GM19372 (cell line): ENCODE results near the gene SYN1.
A peak's percentile ranks its signal among the peaks of the same experiment; 100 is the strongest.

Source experiments
- ATAC-seq: cut with Tn5 transposase; IDR thresholded peaks from one replicate; pipeline ENCODE4 v1.9.1; 2021; ENCODE audit warnings: mild to moderate bottlenecking, low read depth, moderate library complexity; ENCODE audit not compliant: unreplicated experiment

SYN1 gene

DNA sequence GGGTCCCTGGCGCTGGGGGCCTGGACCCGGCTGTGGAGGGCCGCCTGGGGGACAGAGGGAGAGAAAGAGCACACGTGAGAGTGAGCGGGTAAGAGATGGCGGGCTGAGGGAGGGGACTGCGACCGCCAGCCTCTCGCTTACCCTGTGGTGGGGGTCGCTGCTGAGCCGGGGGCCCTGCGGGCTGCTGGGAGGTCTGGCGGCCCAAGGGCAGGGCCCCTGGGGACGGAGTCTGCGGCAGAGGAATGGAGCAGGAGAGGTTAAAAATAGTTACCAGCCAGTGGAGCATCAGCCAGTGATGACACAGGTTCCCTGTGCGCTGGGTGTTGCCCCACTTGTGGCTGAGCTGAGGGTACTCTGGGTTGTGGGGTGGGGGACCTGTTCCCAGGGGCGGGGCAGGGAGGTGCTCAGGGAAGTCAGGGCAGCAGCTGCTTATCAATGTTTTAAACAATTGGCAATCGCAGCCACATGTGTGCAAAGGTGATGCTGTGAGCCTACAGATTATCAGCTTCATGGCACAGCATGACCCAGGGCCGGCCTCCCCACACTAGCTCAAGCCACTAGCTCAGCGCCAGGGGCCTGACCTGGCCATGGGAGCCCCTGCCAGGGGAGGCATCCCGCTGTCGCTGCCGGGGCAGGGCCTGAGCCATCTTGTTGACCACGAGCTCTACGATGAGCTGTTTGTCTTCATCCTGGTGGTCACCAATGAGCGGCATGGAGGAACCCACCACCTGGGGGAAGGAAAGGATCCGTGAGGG is 44.9 kb downstream of the SYN1 start:
- no peak for ATAC-seq

- ATAC-seq = no peak
These were observed 45.5 kb downstream of the SYN1 start for GRCh38 chrX:47574076-47574546.

DNA sequence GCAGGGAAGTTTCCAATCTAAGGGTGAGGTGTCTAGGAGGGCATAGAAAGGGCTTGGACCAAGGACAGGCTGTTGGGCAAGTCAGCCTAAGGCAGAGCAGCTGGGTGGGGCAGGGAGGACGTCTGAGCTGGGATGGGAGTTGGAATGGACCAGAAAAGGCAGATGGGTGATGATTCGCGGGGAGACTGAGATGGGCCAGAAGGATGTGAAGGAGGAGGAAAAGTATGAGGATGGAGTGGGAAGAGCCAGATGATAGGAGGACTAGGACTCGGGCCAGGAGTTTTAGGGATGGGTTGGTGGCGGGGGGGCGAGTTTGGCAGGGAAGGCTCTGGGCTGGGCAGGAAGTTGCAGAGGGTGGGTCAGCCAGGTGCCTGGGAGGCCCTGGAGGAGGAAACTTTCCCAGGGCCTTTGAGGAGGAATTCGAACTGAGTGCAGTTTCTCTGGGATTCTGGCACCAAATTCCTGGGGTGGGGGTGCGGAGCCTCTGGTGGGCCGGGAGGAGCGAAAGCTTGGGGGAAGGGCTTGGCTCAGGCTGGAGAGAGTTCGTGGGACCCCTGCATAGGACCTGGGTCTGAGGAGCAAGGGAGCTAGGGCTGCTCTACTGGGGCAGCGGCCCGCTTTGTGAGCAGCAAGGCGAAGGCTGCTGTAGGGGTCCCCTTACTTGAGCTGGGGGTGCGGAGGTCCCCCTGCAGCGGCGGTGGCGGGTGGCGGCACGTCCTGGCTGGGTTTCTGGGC is 46.1 kb downstream of the SYN1 start:
- no peak for ATAC-seq

DNA sequence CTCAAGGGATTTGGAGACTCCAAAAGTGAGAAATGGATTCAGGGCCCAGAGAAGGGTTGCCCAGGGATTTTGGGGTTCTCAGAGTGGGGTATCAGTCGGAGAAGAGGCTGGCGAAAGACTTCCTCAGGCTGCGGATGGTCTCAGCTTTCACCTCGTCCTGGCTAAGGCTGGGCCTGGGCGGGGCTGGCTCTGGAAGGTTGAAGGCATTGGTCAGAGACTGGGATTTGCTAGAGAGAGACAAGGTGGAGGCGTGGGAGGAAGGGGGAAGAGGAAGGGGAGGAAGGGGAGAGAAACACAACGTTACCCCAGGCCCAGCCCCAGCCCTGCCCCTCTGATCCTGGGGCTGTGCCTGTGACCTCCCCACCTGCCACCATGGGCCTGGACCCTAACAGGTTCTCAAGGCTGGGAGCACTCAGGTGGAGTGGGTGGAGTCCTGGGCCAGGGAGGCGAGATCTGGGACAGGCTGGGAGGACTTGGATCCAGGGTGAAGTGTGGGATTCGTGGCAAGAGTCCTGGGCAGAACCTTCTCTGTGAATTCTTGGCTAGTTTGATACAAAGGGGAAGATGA is 46.8 kb downstream of the SYN1 start:
- ATAC-seq = no peak

DNA sequence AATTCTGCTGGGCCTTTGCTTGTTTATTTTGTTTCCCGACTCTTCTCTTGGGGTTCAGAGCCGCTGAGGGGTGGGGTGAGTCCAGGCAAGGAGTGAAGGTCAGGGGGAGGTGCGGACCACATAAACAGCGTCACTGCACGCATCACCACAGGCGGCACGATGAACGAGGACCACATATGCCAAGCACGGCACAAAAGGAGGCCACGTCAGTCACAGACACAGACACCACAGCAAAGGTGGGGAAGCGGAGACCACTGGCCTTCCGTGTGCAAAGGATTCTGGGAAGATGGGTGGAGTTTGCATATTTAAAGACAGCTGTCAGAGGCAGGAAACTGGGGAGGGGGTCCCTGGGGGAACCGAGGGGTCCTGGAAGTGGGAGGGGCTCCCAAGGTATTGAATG is 47.8 kb downstream of the SYN1 start:
- ATAC-seq = no peak

DNA sequence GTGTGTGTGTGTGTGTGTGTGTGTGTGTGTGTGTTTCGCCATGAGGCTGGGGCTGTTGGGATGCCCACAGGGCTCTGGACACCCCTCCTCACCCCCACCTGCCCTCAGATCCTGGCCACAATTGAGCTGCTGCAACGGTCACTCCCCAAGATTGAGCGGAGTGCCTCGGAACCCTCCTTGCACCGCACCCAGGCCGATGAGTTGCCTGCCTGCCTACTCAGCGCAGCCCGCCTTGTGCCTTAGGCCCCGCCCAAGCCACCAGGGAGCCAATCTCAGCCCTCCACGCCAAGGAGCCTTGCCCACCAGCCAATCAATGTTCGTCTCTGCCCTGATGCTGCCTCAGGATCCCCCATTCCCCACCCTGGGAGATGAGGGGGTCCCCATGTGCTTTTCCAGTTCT is 48.4 kb downstream of the SYN1 start:
- no peak for ATAC-seq

DNA sequence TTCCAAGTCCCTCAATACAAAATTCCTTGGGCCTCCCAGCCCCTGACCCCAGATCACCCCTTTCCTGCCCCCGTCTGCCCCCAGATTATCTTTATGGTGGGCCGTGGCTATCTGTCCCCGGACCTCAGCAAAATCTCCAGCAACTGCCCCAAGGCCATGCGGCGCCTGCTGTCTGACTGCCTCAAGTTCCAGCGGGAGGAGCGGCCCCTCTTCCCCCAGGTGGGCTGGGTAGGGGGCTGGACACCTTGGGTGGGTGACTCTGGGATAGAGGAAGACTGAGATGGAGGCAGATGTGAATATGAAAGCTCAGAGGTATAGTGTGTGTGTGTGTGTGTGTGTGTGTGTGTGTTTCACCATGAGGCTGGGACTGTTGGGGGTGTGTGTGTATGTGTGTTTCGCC is 48.9 kb downstream of the SYN1 start:
- no peak for ATAC-seq

- no peak for ATAC-seq
These were observed 50.9 kb downstream of the SYN1 start for GRCh38 chrX:47568656-47569295.

GRCh38 chrX:47566841-47567240 is 52.8 kb downstream of the SYN1 start:
- no peak for ATAC-seq

DNA sequence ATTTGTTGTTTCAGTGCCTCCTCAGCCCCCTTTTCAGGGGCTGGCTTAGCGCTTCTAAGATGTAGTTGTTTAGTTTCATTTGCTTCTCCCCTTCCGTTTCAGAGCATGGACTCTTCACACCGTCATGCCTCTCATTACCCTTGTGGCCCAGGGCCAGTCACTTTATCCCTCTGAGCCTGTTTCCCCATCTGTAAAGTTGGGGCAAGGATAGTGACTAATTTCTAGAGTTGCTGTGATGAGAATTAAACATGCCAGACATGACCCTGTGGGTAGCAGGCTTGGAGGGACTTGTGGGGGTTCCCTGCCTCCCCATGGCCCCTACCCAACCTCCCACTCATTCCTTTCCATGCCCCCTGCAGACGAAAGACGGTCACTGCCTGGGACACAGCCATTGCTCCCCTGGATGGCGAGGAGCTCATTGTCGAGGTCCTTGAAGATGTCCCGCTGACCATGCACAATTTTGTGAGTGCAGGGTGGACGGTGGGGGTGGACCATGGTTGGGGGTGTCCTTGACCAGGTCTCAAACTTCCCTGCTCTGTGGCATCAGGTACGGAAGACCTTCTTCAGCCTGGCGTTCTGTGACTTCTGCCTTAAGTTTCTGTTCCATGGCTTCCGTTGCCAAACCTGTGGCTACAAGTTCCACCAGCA is 55.1 kb downstream of the SYN1 start:
- ATAC-seq = no peak

GRCh38 chrX:47563801-47564315 is 55.8 kb downstream of the SYN1 start:
- ATAC-seq = no peak

DNA sequence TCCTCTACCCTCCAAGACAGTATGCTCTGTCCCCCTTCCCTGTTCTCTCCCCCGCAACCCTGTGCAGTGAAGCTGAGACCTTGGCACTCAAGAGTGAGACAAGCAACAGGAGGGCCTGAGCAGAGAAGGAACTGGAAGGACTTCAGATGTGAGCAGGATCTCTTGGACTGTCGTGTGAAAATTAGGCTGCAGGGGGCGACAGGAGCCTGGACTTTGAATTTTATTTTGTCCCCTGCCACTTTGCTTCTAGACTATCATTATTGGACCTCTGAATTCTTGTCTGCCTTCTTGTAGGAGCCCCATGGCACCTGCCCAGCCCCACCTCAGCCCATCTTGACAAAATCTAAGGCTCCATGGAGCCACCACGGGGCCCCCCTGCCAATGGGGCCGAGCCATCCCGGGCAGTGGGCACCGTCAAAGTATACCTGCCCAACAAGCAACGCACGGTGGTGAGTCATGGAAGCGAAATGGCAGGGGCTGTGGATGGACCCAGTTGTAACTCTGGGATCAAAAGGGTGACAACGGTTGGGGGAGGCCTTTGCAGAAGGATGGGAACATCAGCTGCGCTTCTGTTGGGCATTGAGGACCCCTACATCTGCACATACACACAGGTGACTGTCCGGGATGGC is 56.9 kb downstream of the SYN1 start:
- ATAC-seq = no peak

GRCh38 chrX:47561659-47562151 is 58.0 kb downstream of the SYN1 start:
- ATAC-seq = no peak

- peak; percentile 93 for ATAC-seq
These were observed 58.6 kb downstream of the SYN1 start, which contains the start of gene ARAF for GRCh38 chrX:47560934-47561658. TSS of gene ARAF (plus strand) at chrX:47561205. CDS start at chrX:47562968, 1,763 bp downstream.

DNA sequence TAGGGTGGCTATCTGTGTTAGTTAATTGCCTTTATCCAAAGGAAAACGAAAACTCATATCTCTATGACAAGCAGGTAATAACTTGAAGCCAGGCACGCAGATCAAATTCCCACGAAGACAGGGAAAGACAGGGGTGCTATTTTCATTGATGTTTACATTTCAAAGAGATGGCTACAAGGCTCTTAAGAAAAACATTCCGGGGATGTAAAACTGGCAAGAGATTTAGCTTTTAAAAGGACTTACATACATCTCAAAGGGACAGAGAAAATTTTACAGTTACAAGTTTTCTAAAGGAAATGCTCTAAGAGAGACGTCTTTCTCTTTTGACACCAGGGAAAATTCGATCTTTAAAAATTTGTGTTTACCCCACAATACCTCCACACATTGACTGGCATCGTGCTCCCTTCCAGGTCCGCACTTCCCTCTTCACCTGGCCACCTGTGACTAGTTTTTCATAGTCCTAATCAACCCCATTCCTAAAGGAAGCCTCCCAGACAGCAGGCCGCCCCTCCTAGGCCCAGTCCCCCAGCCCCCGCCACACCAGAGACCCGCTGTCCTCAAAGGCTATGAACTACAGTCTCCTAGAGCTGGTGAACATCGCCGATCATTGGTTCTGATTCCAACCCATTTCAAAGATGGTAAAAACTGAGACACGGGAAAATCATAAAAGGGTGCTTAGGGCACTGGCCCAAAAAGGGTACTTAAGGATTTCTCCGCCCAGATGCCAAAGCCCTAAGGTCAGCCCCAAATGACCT is 59.3 kb downstream of the SYN1 start:
- no peak for ATAC-seq

GRCh38 chrX:47558436-47558835 is 61.2 kb downstream of the SYN1 start:
- no peak for ATAC-seq

DNA sequence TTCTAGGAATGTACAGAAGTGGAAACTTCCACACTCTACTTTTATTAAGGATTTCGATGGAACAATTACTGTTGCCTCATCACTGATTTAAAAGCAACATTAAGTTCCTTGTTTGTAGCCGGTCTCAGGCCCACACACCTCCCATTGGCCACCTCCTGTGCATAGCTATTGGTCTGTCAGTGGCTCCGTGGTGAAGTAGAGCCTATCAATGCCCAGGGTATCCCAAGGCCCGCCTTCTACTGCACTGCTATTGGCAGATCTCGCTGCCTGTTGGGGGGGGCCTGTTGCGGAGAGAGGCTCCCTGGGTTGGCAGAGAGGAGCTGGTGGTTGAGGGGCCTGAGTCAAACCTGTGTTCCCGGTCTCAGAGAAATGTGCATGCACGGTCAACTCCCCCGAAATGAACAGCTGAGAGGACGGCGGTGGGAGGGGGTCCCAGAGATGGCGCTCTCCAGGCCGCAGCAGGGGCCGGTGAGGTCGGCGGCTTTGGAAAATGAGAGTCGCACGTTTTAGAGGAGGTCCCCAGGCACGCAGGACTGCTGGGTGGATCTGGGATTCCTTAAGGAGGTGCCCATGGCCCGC is 63.5 kb downstream of the SYN1 start:
- ATAC-seq = peak; percentile 60

DNA sequence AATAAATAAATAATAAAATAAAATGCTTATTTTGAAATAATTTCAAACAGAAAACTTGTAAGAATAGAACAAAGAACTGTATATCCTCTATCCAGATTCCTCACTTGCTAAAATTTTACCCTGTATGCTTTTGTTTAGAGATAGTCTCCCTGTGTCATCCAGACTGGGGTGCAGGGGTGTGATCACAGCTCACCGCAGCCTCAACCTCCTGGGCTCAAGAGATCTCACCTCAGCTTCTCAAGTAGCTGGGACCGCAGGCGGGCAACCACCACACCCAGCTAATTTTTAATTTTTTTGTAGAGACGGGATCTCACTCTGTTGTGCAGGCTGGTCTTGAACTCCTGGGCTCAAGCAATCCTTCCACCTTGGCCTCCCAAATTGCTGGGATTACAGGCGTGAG is 76.2 kb downstream of the SYN1 start:
- no peak for ATAC-seq
